ENCODE measurements around the gene CKM. TPM values are rescaled to one million over a fixed set of nuclear protein-coding genes. Genes with fewer than 3 reads are reported as not detected.

The CKM gene
- total RNA-seq, 4 donors from 2014 or later = not detected

DNA sequence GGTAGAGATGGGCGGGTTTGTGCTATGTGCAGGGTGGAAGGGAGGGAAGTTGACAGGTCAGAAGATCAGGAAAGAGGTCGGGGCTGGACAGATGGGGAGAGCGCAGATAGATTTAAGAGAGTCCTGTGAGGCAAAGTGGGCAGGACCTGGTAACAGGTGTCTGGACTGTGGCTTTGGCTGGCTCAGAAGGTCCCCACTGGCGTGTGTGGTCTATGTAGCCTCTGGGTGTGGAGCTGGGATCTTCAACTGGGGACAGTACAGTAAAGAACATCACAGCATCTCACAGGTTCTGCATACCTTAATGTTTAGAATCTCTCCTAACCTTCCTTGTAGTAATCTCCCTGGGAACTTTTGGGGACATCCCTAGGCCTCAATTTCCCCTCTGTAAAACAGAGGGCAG lies 17.7 kb downstream of the CKM start:
- H3K27me3 ChIP-seq = no peaks in the 10 kb centered on the region
- TF ChIP-seq, protein P1, sequence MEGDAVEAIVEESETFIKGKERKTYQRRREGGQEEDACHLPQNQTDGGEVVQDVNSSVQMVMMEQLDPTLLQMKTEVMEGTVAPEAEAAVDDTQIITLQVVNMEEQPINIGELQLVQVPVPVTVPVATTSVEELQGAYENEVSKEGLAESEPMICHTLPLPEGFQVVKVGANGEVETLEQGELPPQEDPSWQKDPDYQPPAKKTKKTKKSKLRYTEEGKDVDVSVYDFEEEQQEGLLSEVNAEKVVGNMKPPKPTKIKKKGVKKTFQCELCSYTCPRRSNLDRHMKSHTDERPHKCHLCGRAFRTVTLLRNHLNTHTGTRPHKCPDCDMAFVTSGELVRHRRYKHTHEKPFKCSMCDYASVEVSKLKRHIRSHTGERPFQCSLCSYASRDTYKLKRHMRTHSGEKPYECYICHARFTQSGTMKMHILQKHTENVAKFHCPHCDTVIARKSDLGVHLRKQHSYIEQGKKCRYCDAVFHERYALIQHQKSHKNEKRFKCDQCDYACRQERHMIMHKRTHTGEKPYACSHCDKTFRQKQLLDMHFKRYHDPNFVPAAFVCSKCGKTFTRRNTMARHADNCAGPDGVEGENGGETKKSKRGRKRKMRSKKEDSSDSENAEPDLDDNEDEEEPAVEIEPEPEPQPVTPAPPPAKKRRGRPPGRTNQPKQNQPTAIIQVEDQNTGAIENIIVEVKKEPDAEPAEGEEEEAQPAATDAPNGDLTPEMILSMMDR (IDR thresholded peaks at IDR 0.05) = no peak
- no peak for TF ChIP-seq POLR2A (IDR thresholded peaks at IDR 0.05)
- no peak overlapping the region for H3K4me3 ChIP-seq
- H3K4me1 ChIP-seq = no peaks in the 10 kb centered on the region
- no peak overlapping the region for H3K27ac ChIP-seq
- H3K9me3 ChIP-seq = no peaks in the 10 kb centered on the region
- H3K36me3 ChIP-seq = no peaks in the 10 kb centered on the region
- DNase-seq = no peak

DNA sequence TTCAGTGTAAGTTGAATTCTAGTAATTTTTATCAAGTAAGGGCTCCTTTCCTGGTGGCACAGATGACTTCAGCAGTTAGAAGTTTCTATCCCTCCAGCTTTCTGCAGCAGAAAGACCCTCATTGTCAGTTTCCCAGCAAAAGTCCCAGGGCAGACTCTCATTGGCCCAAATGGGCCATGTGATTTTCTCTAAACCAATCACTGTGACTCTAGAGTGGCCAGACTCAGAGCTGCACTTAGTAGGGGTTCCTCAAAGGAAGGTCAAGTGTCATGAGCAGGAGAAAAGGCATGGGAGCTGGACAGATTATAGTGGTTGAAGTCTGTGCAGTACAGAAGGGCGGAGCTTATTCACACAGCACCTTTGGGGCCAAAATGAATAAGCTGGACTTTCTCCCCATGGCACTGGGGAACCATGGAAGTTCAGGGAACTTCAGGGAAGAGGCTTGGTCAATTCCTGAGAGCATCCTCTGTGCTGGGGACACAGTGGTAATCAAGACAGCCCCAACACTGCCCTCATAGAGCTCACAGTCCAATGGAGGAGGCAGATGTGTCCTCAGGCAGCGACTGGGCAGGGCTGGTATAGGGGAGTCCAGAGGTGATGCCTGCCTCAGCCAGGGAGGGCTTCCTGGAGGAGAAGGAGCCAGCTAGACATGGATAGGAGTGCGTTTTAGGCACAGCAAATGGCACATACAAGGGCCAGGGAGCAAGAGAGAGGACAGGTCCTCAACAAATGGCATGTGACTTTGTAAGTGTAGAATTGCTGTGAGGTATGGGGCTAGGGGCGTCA lies 18.3 kb downstream of the CKM start:
- Histone ChIP-seq H3K9me3 (no peaks in the 10 kb centered on the region), H3K4me3 (no peak overlapping the region), H3K27me3 (no peaks in the 10 kb centered on the region), H3K4me1 (no peaks in the 10 kb centered on the region), H3K27ac (no peak overlapping the region), H3K36me3 (no peaks in the 10 kb centered on the region)
- no peak for DNase-seq
- TF ChIP-seq, protein P1 (IDR thresholded peaks at IDR 0.05) = no peak
- no peak for TF ChIP-seq POLR2A (IDR thresholded peaks at IDR 0.05)

DNA sequence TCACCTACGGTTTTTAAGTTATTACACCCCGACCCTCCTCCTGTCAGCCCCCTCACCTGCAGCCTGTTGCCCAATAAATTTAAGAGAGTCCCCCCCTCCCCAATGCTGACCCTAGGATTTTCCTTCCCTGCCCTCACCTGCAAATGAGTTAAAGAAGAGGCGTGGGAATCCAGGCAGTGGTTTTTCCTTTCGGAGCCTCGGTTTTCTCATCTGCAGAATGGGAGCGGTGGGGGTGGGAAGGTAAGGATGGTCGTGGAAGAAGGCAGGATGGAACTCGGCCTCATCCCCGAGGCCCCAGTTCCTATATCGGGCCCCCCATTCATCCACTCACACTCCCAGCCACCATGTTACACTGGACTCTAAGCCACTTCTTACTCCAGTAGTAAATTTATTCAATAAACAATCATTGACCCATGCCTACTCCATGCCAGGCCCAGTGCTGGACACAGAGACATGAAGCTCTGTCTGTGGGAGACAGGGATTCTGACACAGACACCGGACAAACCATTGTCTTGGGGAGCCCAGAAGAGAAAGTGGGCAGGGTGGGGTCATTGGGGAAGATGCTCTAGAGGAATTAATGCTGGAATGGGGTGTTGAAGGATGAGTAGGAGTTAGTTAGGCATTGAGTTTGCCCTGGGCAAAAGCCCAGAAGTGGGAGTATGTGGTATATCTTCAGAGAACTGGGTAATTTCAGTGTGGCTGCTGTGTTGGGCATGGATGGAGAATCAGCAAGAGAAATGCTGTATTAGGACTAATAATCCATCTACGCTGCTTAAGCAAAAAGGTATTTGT lies 19.2 kb downstream of the CKM start:
- no peak for DNase-seq
- no peaks in the 10 kb centered on the region for H3K9me3 ChIP-seq
- H3K4me1 ChIP-seq = no peaks in the 10 kb centered on the region
- no peaks in the 10 kb centered on the region for H3K36me3 ChIP-seq
- no peak overlapping the region for H3K4me3 ChIP-seq
- no peak for TF ChIP-seq POLR2A (IDR thresholded peaks at IDR 0.05)
- TF ChIP-seq, protein P1 (IDR thresholded peaks at IDR 0.05) = no peak
- no peaks in the 10 kb centered on the region for H3K27me3 ChIP-seq
- H3K27ac ChIP-seq = no peak overlapping the region

DNA sequence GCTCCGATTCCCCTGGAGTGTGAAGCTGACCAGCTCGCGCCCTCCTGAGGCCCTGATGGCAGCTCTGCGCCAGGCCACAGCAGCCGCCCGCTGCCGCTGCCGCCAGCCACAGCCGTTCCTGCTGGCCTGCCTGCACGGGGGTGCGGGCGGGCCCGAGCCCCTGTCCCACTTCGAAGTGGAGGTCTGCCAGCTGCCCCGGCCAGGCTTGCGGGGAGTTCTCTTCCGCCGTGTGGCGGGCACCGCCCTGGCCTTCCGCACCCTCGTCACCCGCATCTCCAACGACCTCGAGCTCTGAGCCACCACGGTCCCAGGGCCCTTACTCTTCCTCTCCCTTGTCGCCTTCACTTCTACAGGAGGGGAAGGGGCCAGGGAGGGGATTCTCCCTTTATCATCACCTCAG lies 20.3 kb downstream of the CKM start:
- Histone ChIP-seq H3K4me1 (no peaks in the 10 kb centered on the region), H3K27me3 (no peaks in the 10 kb centered on the region), H3K27ac (no peak overlapping the region), H3K36me3 (peaks cover 0 to 4% (median 0%) of the 10 kb centered on the region in 3 donors), H3K9me3 (no peaks in the 10 kb centered on the region), H3K4me3 (no peak overlapping the region)
- TF ChIP-seq POLR2A (IDR thresholded peaks at IDR 0.05) = no peak
- TF ChIP-seq, protein P1 (IDR thresholded peaks at IDR 0.05) = no peak
- DNase-seq = no peak

DNA sequence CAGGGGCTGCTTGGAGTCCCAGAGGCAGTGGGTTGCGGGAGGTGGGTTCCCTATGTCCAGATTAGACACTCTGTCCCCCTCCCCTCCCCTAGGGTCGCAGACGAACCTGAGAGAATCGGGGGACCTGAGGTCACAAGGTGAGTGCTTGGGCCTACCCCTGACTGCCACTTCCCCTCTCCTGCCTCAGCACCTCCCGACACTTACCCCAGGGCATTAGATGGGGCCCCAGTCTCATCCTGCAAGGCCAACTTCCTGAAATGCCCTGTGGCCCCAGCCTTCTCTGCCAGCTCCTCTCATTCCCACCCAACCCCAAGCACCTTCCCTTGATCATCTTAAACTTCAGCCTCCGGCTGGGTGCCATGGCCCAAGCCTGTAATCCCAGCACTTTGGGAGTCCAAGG lies 23.0 kb downstream of the CKM start:
- DNase-seq = no peak
- Histone ChIP-seq H3K27ac (no peak overlapping the region), H3K36me3 (peaks cover 0 to 4% (median 0%) of the 10 kb centered on the region in 3 donors), H3K4me3 (no peak overlapping the region), H3K27me3 (no peaks in the 10 kb centered on the region), H3K9me3 (no peaks in the 10 kb centered on the region), H3K4me1 (no peaks in the 10 kb centered on the region)
- no peak for TF ChIP-seq POLR2A (IDR thresholded peaks at IDR 0.05)
- TF ChIP-seq, protein P1 (IDR thresholded peaks at IDR 0.05) = no peak
